Neuronal stem cell (in vitro differentiated cells): ENCODE results near the gene AGPS.

Source experiments
- DNase-seq: peaks from one replicate; pipeline ENCODE4 v3.0.0-alpha.2; 2013; ENCODE audit warnings: low spot score
- H2AFZ ChIP-seq: one replicate; pipeline ENCODE4 v1.6.1; 2013; ENCODE audit warnings: mild to moderate bottlenecking, low read length, inconsistent platforms
- H2AK5ac ChIP-seq: 2 replicates; pipeline ENCODE4 v1.6.1; 2013; ENCODE audit warnings: low read depth, mild to moderate bottlenecking, inconsistent platforms, low read length, moderate library complexity, mixed read lengths
- H2BK120ac ChIP-seq: 2 replicates; pipeline ENCODE4 v1.6.1; 2013; ENCODE audit warnings: low read depth, mild to moderate bottlenecking, inconsistent platforms, low read length, moderate library complexity, mixed read lengths
- H2BK12ac ChIP-seq: one replicate; pipeline ENCODE4 v1.6.1; 2013; ENCODE audit warnings: low read length, inconsistent platforms
- H2BK15ac ChIP-seq: 2 replicates; pipeline ENCODE4 v1.6.1; 2013; ENCODE audit warnings: mild to moderate bottlenecking, low read length, inconsistent platforms, mixed read lengths
- H2BK5ac ChIP-seq: one replicate; pipeline ENCODE4 v1.6.1; 2013; ENCODE audit warnings: inconsistent platforms, mild to moderate bottlenecking, low read length, moderate library complexity
- H3K14ac ChIP-seq: one replicate; pipeline ENCODE4 v1.6.1; 2013; ENCODE audit warnings: low read length, inconsistent platforms
- H3K18ac ChIP-seq: 2 replicates; pipeline ENCODE4 v1.6.1; 2013; ENCODE audit warnings: low read length, inconsistent platforms
- H3K23ac ChIP-seq: 2 replicates; pipeline ENCODE4 v1.6.1; 2013; ENCODE audit warnings: low read depth, mild to moderate bottlenecking, mixed read lengths, low read length, inconsistent platforms; ENCODE audit not compliant: poor library complexity
- H3K27ac ChIP-seq: replicated peaks from 3 replicates; pipeline ENCODE4 v1.5.1; 2013; ENCODE audit warnings: low read length, inconsistent platforms
- H3K27me3 ChIP-seq, 3 experiments: 2 replicates each; pipeline ENCODE4 v1.6.1; 2013; ENCODE audit warnings: low read length in 3 of 3, mild to moderate bottlenecking in 2 of 3, inconsistent platforms in 1 of 3, low read depth in 1 of 3, mixed read lengths in 1 of 3, moderate library complexity in 1 of 3; ENCODE audit not compliant: control insufficient read depth in 3 of 3, insufficient read depth in 3 of 3
- H3K36me3 ChIP-seq, 2 donors: replicated peaks in 1 of 2; 2 replicates each; pipeline ENCODE4 v1.6.1; 2013; ENCODE audit warnings: low read length in 2 of 2; ENCODE audit not compliant: control insufficient read depth in 2 of 2, insufficient read depth in 2 of 2
- H3K4ac ChIP-seq: 2 replicates; pipeline ENCODE4 v1.6.1; 2013; ENCODE audit warnings: inconsistent platforms, mild to moderate bottlenecking, low read length, moderate library complexity
- H3K4me1 ChIP-seq, 2 donors: 1 replicate in 1 of 2; 2 replicates in 1 of 2; pipeline ENCODE4 v1.6.1; 2013; ENCODE audit warnings: low read length in 2 of 2, low read depth in 1 of 2; ENCODE audit not compliant: control insufficient read depth in 2 of 2, insufficient read depth in 1 of 2
- H3K4me2 ChIP-seq: one replicate; pipeline ENCODE4 v1.6.1; 2013; ENCODE audit warnings: mild to moderate bottlenecking, low read length, inconsistent platforms; ENCODE audit not compliant: insufficient read depth, poor library complexity, severe bottlenecking
- H3K4me3 ChIP-seq, 2 donors: 2 replicates each; pipeline ENCODE4 v1.5.1; 2013; ENCODE audit warnings: low read length in 2 of 2, mild to moderate bottlenecking in 2 of 2, inconsistent platforms in 1 of 2, moderate library complexity in 1 of 2
- H3K79me1 ChIP-seq: one replicate; pipeline ENCODE4 v1.6.1; 2013; ENCODE audit warnings: low read depth, mild to moderate bottlenecking, inconsistent platforms, low read length, moderate library complexity
- H3K9ac ChIP-seq: one replicate; pipeline ENCODE4 v1.6.1; 2013; ENCODE audit warnings: mild to moderate bottlenecking, low read depth, low read length, inconsistent platforms; ENCODE audit not compliant: poor library complexity
- H3K9me3 ChIP-seq, 2 donors: replicated peaks in 1 of 2; 2 replicates each; pipeline versions ENCODE3 to v1.6.1; 2013; ENCODE audit warnings: low read length in 2 of 2, mild to moderate bottlenecking in 2 of 2, inconsistent platforms in 1 of 2, low read depth in 1 of 2, mixed read lengths in 1 of 2, moderate library complexity in 1 of 2; ENCODE audit not compliant: control insufficient read depth in 2 of 2, insufficient read depth in 1 of 2
- H4K8ac ChIP-seq: one replicate; pipeline ENCODE4 v1.6.1; 2013; ENCODE audit warnings: low read depth, mild to moderate bottlenecking, inconsistent platforms, low read length, moderate library complexity
- H4K91ac ChIP-seq: one replicate; pipeline ENCODE4 v1.6.1; 2013; ENCODE audit warnings: low read length, low read depth, mild to moderate bottlenecking, inconsistent platforms; ENCODE audit not compliant: poor library complexity
- WGBS, 2 donors: extraction: QIAGEN DNeasy Blood & Tissue Kit; methylation state at CpG; one replicate each; pipeline ENCODE4 v1.1.7; 2013; ENCODE audit warnings: missing lambda C conversion rate in 2 of 2, mixed read lengths in 1 of 2; ENCODE audit not compliant: insufficient read length in 2 of 2, insufficient replicate concordance in 1 of 2; ENCODE audit errors: extremely low coverage in 2 of 2; 5-methylcytosine and 5-hydroxymethylcytosine counted together

AGPS gene

GRCh38 chr2:177397481-177398289 lies 5.1 kb downstream of the AGPS start:
- no CpG with 5 or more reads among the region's 12 CpGs for WGBS, 2 donors
- Histone ChIP-seq H4K91ac (no peak overlapping the region), H3K79me1 (peaks cover 2% of the 10 kb centered on the region), H3K9ac (no peak overlapping the region), H3K27ac (no peak overlapping the region), H3K36me3 (peaks cover 0 to 7% of the 10 kb centered on the region in 2 donors), H2BK15ac (no peak overlapping the region), H2AK5ac (no peak overlapping the region), H3K4me3 (no peak overlapping the region), H3K23ac (no peak overlapping the region), H2BK120ac (no peak overlapping the region), H2AFZ (no peak overlapping the region), H3K4me1 (peaks cover 0 to 6% of the 10 kb centered on the region in 2 donors), H4K8ac (no peak overlapping the region), H3K4me2 (no peak overlapping the region), H3K27me3 (no peaks in the 10 kb centered on the region), H3K18ac (no peak overlapping the region), H3K4ac (no peak overlapping the region), H3K14ac (no peak overlapping the region), H3K9me3 (no peaks in the 10 kb centered on the region), H2BK5ac (no peak overlapping the region), H2BK12ac (no peak overlapping the region)
- no peak for DNase-seq

- peaks cover 2% of the 10 kb centered on the region for H3K79me1 ChIP-seq
- no peak for DNase-seq
- H3K4me2 ChIP-seq: no peak overlapping the region
- H3K36me3 ChIP-seq: peaks cover 0 to 7% of the 10 kb centered on the region in 2 donors
- H3K23ac ChIP-seq: no peak overlapping the region
- peaks cover 0 to 6% of the 10 kb centered on the region in 2 donors for H3K4me1 ChIP-seq
- no peak overlapping the region for H2BK5ac ChIP-seq
- H4K8ac ChIP-seq: no peak overlapping the region
- H2BK12ac ChIP-seq: no peak overlapping the region
- H3K27me3 ChIP-seq: no peaks in the 10 kb centered on the region
- H2AFZ ChIP-seq: no peak overlapping the region
- H3K18ac ChIP-seq: no peak overlapping the region
- WGBS, 2 donors: no CpG with 5 or more reads among the region's 1 CpG
- no peak overlapping the region for H3K14ac ChIP-seq
- H2BK120ac ChIP-seq: no peak overlapping the region
- H2AK5ac ChIP-seq: no peak overlapping the region
- H3K9me3 ChIP-seq: no peaks in the 10 kb centered on the region
- no peak overlapping the region for H3K27ac ChIP-seq
- H2BK15ac ChIP-seq: no peak overlapping the region
- no peak overlapping the region for H4K91ac ChIP-seq
- no peak overlapping the region for H3K4ac ChIP-seq
- no peak overlapping the region for H3K9ac ChIP-seq
- no peak overlapping the region for H3K4me3 ChIP-seq
Measured at GRCh38 chr2:177398290-177398683, 5.7 kb downstream of the AGPS start.

GRCh38 chr2:177398791-177399190 lies 6.2 kb downstream of the AGPS start:
- DNase-seq: no peak
- peaks cover 0 to 5% of the 10 kb centered on the region in 2 donors for H3K4me1 ChIP-seq
- H2BK15ac ChIP-seq: no peak overlapping the region
- no peak overlapping the region for H3K23ac ChIP-seq
- H3K18ac ChIP-seq: no peak overlapping the region
- no peaks in the 10 kb centered on the region for H3K9me3 ChIP-seq
- H4K8ac ChIP-seq: no peak overlapping the region
- no peak overlapping the region for H2BK12ac ChIP-seq
- H3K9ac ChIP-seq: no peak overlapping the region
- peaks cover 0 to 7% of the 10 kb centered on the region in 2 donors for H3K36me3 ChIP-seq
- no peak overlapping the region for H2BK120ac ChIP-seq
- H2BK5ac ChIP-seq: no peak overlapping the region
- no peak overlapping the region for H3K4ac ChIP-seq
- no peak overlapping the region for H2AFZ ChIP-seq
- WGBS, 2 donors: no CpG with 5 or more reads among the region's 1 CpG
- H3K27me3 ChIP-seq: no peaks in the 10 kb centered on the region
- no peak overlapping the region for H3K4me3 ChIP-seq
- no peak overlapping the region for H3K27ac ChIP-seq
- H3K4me2 ChIP-seq: no peak overlapping the region
- H3K14ac ChIP-seq: no peak overlapping the region
- H2AK5ac ChIP-seq: no peak overlapping the region
- no peak overlapping the region for H4K91ac ChIP-seq
- no peaks in the 10 kb centered on the region for H3K79me1 ChIP-seq

- Histone ChIP-seq H2BK5ac (no peak overlapping the region), H3K9me3 (no peaks in the 10 kb centered on the region), H3K79me1 (peaks cover 3% of the 10 kb centered on the region), H2BK120ac (no peak overlapping the region), H3K4me3 (no peak overlapping the region), H3K27me3 (no peaks in the 10 kb centered on the region), H2BK15ac (no peak overlapping the region), H2AFZ (no peak overlapping the region), H2AK5ac (no peak overlapping the region), H3K4me2 (no peak overlapping the region), H3K14ac (no peak overlapping the region), H2BK12ac (no peak overlapping the region), H4K91ac (no peak overlapping the region), H3K36me3 (peaks cover 0 to 7% of the 10 kb centered on the region in 2 donors), H3K4me1 (peaks cover 0 to 5% of the 10 kb centered on the region in 2 donors), H4K8ac (no peak overlapping the region), H3K27ac (no peak overlapping the region), H3K18ac (no peak overlapping the region), H3K9ac (no peak overlapping the region), H3K4ac (no peak overlapping the region), H3K23ac (no peak overlapping the region)
- WGBS, 2 donors: no CpG with 5 or more reads among the region's 1 CpG
- DNase-seq: no peak
Measured at GRCh38 chr2:177399376-177399775, 6.8 kb downstream of the AGPS start.
